GM12878 (cell line): Measurements from ENCODE around the gene EIF2B1. TPM values are rescaled to one million over a fixed set of nuclear protein-coding genes. Genes with fewer than 3 reads are reported as not detected.

Experiments
- ATAC-seq: fragments of 200-7000 bp; cut with Tn5 transposase; 3 replicates; pipeline ENCODE4 v1.9.1; 2020; ENCODE audit warnings: mild to moderate bottlenecking, moderate library complexity
- BruUV-seq: library from RNA; stranded (reverse); fragments of 400-500 nt; replicated peaks from 2 replicates; lab custom pipeline; 2021; lab: Mats Ljungman, UMichigan
- CTCF ChIA-PET: fragments of 300-600 bp; sonication (Branson Sonifier 250); formaldehyde crosslinking; extraction: SDS; loops from one replicate; lab custom pipeline; 2021; ENCODE audit warnings: inconsistent platforms; lab: Yijun Ruan, JAX
- POLR2A ChIA-PET: fragments of 350-600 bp; formaldehyde crosslinking; extraction: SDS; loops from one replicate; lab custom pipeline; 2021; ENCODE audit warnings: inconsistent platforms; lab: Charles Lee
- RAD21 ChIA-PET: fragments of 300-600 bp; sonication (Branson Sonifier 250); formaldehyde crosslinking; loops from one replicate; lab custom pipeline; 2023; ENCODE audit warnings: antibody characterized with exemption; ENCODE audit not compliant: unreplicated experiment; lab: Charles Lee
- SMC1A ChIA-PET: fragments of 300-600 bp; sonication (Branson Sonifier 250); formaldehyde crosslinking; loops from one replicate; lab custom pipeline; 2023; ENCODE audit not compliant: unreplicated experiment, uncharacterized antibody; lab: Charles Lee
- DNase-seq: peaks from one replicate; pipeline ENCODE4 v3.0.0-alpha.2; 2011; ENCODE audit warnings: low read depth, low spot score
- FAIRE-seq: peaks from 3 replicates; lab custom pipeline; 2011; peaks lifted over from hg19 to GRCh38; lab: Jason Lieb, UNC
- H2AFZ ChIP-seq: 2 replicates; pipeline ENCODE4 v1.6.0; 2011; ENCODE audit warnings: low read depth, low read length, control low read depth; ENCODE audit not compliant: control insufficient read depth
- H3K27ac ChIP-seq: 2 replicates; pipeline ENCODE4 v1.5.1; 2011; ENCODE audit warnings: control low read depth; ENCODE audit not compliant: control insufficient read depth, insufficient read depth
- H3K27me3 ChIP-seq, 2 experiments: replicated peaks in 1 of 2; 2 replicates each; pipeline versions ENCODE4 v1.6.0 to v1.6.1; 2011; ENCODE audit warnings: low read length in 1 of 2; ENCODE audit not compliant: control insufficient read depth in 2 of 2, insufficient read depth in 2 of 2
- H3K36me3 ChIP-seq, 2 experiments: 2 replicates each; pipeline ENCODE4 v1.5.1; 2011; ENCODE audit warnings: low read length in 1 of 2; ENCODE audit not compliant: control insufficient read depth in 2 of 2, insufficient read depth in 2 of 2
- H3K4me1 ChIP-seq: 2 replicates; pipeline ENCODE4 v1.6.1; 2011; ENCODE audit warnings: mild to moderate bottlenecking, low read length, moderate library complexity, mixed read lengths; ENCODE audit not compliant: control insufficient read depth, insufficient read depth
- H3K4me2 ChIP-seq: 2 replicates; pipeline ENCODE4 v1.6.0; 2011; ENCODE audit warnings: control low read depth; ENCODE audit not compliant: control insufficient read depth, insufficient read depth
- H3K4me3 ChIP-seq: fragments of 200-600 bp; sonication (generic); 2 replicates; pipeline ENCODE4 v1.5.1; 2016
- H3K79me2 ChIP-seq: 2 replicates; pipeline ENCODE4 v1.6.0; 2011; ENCODE audit warnings: low read length; ENCODE audit not compliant: control insufficient read depth, insufficient read depth
- H3K9ac ChIP-seq: 2 replicates; pipeline ENCODE4 v1.8.0; 2011; ENCODE audit warnings: low read length, control low read depth, mixed read lengths; ENCODE audit not compliant: control insufficient read depth, insufficient read depth
- H3K9me3 ChIP-seq: replicated peaks from 3 replicates; pipeline ENCODE4 v1.5.1; 2011; ENCODE audit warnings: mild to moderate bottlenecking, low read length; ENCODE audit not compliant: control insufficient read depth, insufficient read depth
- H4K20me1 ChIP-seq: 2 replicates; pipeline ENCODE4 v1.6.0; 2011; ENCODE audit not compliant: control insufficient read depth, insufficient read depth
- ASH2L ChIP-seq: fragments of 300-600, 200-600 bp; sonication (generic); IDR thresholded peaks from 2 replicates; pipeline ENCODE4 v1.6.1; 2017; ENCODE audit warnings: low read depth, mild to moderate bottlenecking, borderline replicate concordance
- BRCA1 ChIP-seq: IDR thresholded peaks from 2 replicates; pipeline ENCODE4 v1.6.1; 2011; ENCODE audit warnings: low read depth, low read length, improper control_type of control experiment
- CHD2 ChIP-seq: IDR thresholded peaks from 2 replicates; pipeline ENCODE4 v1.6.1; 2011; ENCODE audit warnings: low read depth, low read length, improper control_type of control experiment, borderline replicate concordance
- EED ChIP-seq: sonication (generic); IDR thresholded peaks from 2 replicates; pipeline ENCODE4 v1.6.1; 2016; ENCODE audit warnings: antibody characterized with exemption, low read depth
- EZH2 ChIP-seq: IDR thresholded peaks from 2 replicates; pipeline ENCODE4 v1.6.1; 2012; ENCODE audit warnings: low read depth, mild to moderate bottlenecking, control low read depth, inconsistent platforms, low read length, borderline replicate concordance; ENCODE audit not compliant: control insufficient read depth
- HCFC1 ChIP-seq: fragments of 150-350 bp; IDR thresholded peaks from 2 replicates; pipeline ENCODE4 v1.6.1; 2014; ENCODE audit warnings: low read length
- KDM1A ChIP-seq: fragments of 200-600 bp; sonication (generic); IDR thresholded peaks from 2 replicates; pipeline ENCODE4 v1.6.1; 2016; ENCODE audit warnings: borderline replicate concordance
- MAX ChIP-seq: IDR thresholded peaks from 2 replicates; pipeline ENCODE4 v1.6.1; 2012; ENCODE audit warnings: low read depth, low read length, improper control_type of control experiment
- NFXL1 ChIP-seq: fragments of 450-650 bp; IDR thresholded peaks from 2 replicates; pipeline ENCODE4 v1.6.1; 2017; ENCODE audit warnings: antibody characterized with exemption, mild to moderate bottlenecking, borderline replicate concordance
- NFYB ChIP-seq: IDR thresholded peaks from 2 replicates; pipeline ENCODE4 v1.6.1; 2011; ENCODE audit warnings: low read depth, mild to moderate bottlenecking, low read length, improper control_type of control experiment, moderate library complexity; ENCODE audit not compliant: insufficient read depth
- POLR2AphosphoS5 ChIP-seq: IDR thresholded peaks from 2 replicates; pipeline ENCODE4 v1.6.1; 2011; ENCODE audit warnings: mild to moderate bottlenecking, low read length, inconsistent platforms
- TAF1 ChIP-seq: IDR thresholded peaks from 2 replicates; pipeline ENCODE4 v1.6.1; 2011; ENCODE audit warnings: mild to moderate bottlenecking, low read depth, low read length, borderline replicate concordance
- YY1 ChIP-seq: IDR thresholded peaks from 2 replicates; pipeline ENCODE4 v1.6.1; 2011; ENCODE audit warnings: low read depth, mild to moderate bottlenecking, low read length
- ZNF207 ChIP-seq: fragments of 450-650 bp; IDR thresholded peaks from 2 replicates; pipeline ENCODE4 v1.6.1; 2014; ENCODE audit warnings: antibody characterized with exemption, mild to moderate bottlenecking, borderline replicate concordance
- WGBS: methylation state at CpG from one replicate; pipeline ENCODE4 v1.1.6; 2016; ENCODE audit warnings: low lambda C conversion rate; ENCODE audit not compliant: insufficient replicate concordance, insufficient coverage; ENCODE audit errors: missing lambda C conversion rate; 5-methylcytosine and 5-hydroxymethylcytosine counted together
- in situ Hi-C: fragments of 300-500 bp; cut with MboI; formaldehyde crosslinking; loops from 9 replicates; pipeline ENCODE4 v1.14.3; 2018; ENCODE audit warnings: mixed read lengths
- intact Hi-C: fragments of 100-400 bp; cut with micrococcal nuclease; formaldehyde crosslinking; loops from one replicate; pipeline ENCODE4 v1.14.2; 2022; ENCODE audit not compliant: unreplicated experiment
- polyA plus RNA-seq, 11 experiments: library from polyadenylated mRNA; depleted of rRNA in 4 of 11; unstranded in 6 of 11; stranded (reverse) in 5 of 11; fragments of >200 nt; fragmentation: Nextera tagmentation in 4 of 11; fragmentation: Illumina TruSeq in 1 of 11; extraction: Ambion mirVana in 4 of 11; extraction: Trizol in 1 of 11; gene quantifications; 1 replicate in 1 of 11; 2 replicates in 10 of 11; pipeline versions ENCODE4 v1.2.1 to v1.2.3, GENCODE V29; 2011 to 2016; ENCODE audit warnings: inconsistent platforms in 2 of 11, missing spikeins in 2 of 11, low read depth in 1 of 11
- total RNA-seq, 4 experiments: library from RNA; depleted of rRNA in 3 of 4; stranded (reverse); fragments of >200 nt in 3 of 4; fragmentation: Illumina TruSeq in 1 of 4; extraction: Trizol in 1 of 4; gene quantifications; 2 replicates each; pipeline versions ENCODE4 v1.2.1 to v1.2.3, GENCODE V29; 2013 to 2021
- TF ChIP-seq, protein P1 (sequence below): IDR thresholded peaks from 2 replicates; pipeline ENCODE4 v1.6.1; 2012; ENCODE audit warnings: low read length, inconsistent platforms
- TF ChIP-seq, protein P2 (sequence below): IDR thresholded peaks from 2 replicates; pipeline ENCODE4 v1.6.1; 2011; ENCODE audit warnings: low read depth, low read length, improper control_type of control experiment, borderline replicate concordance
- TF ChIP-seq, protein P3 (sequence below): fragments of 150-350 bp; IDR thresholded peaks from 2 replicates; pipeline ENCODE4 v1.6.1; 2014; ENCODE audit warnings: mild to moderate bottlenecking, low read depth, low read length
- TF ChIP-seq, protein P4 (sequence below): fragments of 450-650 bp; IDR thresholded peaks from 2 replicates; pipeline ENCODE4 v1.6.1; 2016; ENCODE audit warnings: mild to moderate bottlenecking

EIF2B1 gene
- total and polyA plus RNA-seq, 10 of the 15 experiments (the other 5 are each of a cell fraction or from before 2014, with no cell fraction given) = 17.6 to 131 (median 49.1) TPM

DNA sequence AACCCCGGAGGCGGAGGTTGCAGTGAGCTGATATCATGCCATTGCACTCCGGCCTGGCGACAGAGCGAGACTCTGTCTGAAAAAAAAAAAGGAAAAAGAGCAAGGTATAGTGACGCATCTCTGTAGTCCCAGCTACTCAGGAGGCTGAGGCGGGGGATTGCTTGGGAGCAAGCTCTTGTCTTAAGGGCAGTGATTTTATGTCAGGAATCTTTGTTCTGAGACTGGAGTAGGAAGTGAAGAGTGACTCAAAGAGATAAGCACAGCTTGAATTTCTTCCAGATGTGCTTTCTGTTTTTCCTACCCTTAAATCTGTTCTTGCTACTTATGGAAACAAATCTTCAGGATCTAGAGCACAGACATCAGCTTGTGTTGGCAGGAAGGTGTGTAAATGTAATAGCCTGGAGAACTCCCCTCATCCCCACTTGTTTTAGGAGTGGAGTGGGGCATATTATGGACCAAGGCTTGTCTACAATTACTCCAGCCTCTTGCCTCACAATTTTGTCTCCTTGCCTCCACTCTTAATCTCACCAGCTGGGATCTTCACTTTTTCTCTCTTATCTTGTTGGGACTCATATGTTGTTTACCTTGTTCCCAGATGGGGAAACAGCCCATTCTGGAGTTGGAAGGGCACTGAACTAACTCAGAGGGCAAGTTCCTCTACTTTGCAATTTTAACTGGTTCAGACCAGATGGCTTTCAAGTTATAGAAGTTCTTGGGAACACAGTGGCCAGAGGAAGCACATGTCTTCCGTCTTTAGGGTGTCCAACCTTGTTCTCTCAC lies 41.6 kb downstream of the EIF2B1 start:
- H4K20me1 ChIP-seq = no peaks in the 10 kb centered on the region; the same call in 1 of the 2 replicates
- ChIA-PET CTCF (interaction anchor here (1.2 to 1.6 kb wide), 3 partner anchors 10 to 29 kb away, joined by 3 to 8 read pairs (median 4); no protein-coding TSS in a partner anchor), POLR2A (interaction anchor here (0.5 kb wide), 1 partner anchor 120 kb away, joined by 3 read pairs; the partner anchor contains the start of gene ATP6V0A2), RAD21 (no interaction called here), SMC1A (interaction anchor here (0.6 to 1.5 kb wide), 3 partner anchors 251 to 786 kb away, joined by 3 to 5 read pairs (median 3); no protein-coding TSS in a partner anchor)
- H3K4me3 ChIP-seq = no peak overlapping the region
- no peaks in the 10 kb centered on the region for H3K9me3 ChIP-seq
- H3K9ac ChIP-seq = no peak overlapping the region
- peaks cover 34% of the 10 kb centered on the region for H3K79me2 ChIP-seq
- no peak overlapping the region for H3K27ac ChIP-seq
- 84% methylated on average over 6 of the region's 8 CpGs for WGBS
- no TSS peak for BruUV-seq
- H3K36me3 ChIP-seq = peaks cover 8 to 27% of the 10 kb centered on the region in 2 experiments
- DNase-seq (no peak), FAIRE-seq (no peak), ATAC-seq (no peak)
- H3K27me3 ChIP-seq = no peaks in the 10 kb centered on the region
- in situ Hi-C loops (no loop called here), intact Hi-C loops (no loop called here)
- TF ChIP-seq ZNF207 (no peak), TAF1 (no peak), YY1 (no peak), ASH2L (no peak), KDM1A (no peak), NFXL1 (no peak), POLR2AphosphoS5 (no peak), BRCA1 (no peak), EED (no peak), MAX (no peak), EZH2 (no peak), CHD2 (no peak), HCFC1 (no peak), NFYB (no peak)
- TF ChIP-seq, protein P1, sequence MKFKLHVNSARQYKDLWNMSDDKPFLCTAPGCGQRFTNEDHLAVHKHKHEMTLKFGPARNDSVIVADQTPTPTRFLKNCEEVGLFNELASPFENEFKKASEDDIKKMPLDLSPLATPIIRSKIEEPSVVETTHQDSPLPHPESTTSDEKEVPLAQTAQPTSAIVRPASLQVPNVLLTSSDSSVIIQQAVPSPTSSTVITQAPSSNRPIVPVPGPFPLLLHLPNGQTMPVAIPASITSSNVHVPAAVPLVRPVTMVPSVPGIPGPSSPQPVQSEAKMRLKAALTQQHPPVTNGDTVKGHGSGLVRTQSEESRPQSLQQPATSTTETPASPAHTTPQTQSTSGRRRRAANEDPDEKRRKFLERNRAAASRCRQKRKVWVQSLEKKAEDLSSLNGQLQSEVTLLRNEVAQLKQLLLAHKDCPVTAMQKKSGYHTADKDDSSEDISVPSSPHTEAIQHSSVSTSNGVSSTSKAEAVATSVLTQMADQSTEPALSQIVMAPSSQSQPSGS = no peak
- TF ChIP-seq, protein P2, sequence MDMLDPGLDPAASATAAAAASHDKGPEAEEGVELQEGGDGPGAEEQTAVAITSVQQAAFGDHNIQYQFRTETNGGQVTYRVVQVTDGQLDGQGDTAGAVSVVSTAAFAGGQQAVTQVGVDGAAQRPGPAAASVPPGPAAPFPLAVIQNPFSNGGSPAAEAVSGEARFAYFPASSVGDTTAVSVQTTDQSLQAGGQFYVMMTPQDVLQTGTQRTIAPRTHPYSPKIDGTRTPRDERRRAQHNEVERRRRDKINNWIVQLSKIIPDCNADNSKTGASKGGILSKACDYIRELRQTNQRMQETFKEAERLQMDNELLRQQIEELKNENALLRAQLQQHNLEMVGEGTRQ = no peak
- TF ChIP-seq, protein P3, sequence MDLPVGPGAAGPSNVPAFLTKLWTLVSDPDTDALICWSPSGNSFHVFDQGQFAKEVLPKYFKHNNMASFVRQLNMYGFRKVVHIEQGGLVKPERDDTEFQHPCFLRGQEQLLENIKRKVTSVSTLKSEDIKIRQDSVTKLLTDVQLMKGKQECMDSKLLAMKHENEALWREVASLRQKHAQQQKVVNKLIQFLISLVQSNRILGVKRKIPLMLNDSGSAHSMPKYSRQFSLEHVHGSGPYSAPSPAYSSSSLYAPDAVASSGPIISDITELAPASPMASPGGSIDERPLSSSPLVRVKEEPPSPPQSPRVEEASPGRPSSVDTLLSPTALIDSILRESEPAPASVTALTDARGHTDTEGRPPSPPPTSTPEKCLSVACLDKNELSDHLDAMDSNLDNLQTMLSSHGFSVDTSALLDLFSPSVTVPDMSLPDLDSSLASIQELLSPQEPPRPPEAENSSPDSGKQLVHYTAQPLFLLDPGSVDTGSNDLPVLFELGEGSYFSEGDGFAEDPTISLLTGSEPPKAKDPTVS = no peak
- TF ChIP-seq, protein P4, sequence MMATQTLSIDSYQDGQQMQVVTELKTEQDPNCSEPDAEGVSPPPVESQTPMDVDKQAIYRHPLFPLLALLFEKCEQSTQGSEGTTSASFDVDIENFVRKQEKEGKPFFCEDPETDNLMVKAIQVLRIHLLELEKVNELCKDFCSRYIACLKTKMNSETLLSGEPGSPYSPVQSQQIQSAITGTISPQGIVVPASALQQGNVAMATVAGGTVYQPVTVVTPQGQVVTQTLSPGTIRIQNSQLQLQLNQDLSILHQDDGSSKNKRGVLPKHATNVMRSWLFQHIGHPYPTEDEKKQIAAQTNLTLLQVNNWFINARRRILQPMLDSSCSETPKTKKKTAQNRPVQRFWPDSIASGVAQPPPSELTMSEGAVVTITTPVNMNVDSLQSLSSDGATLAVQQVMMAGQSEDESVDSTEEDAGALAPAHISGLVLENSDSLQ = no peak
- H3K4me2 ChIP-seq = no peak overlapping the region
- peaks cover 3% of the 10 kb centered on the region; the same call in 1 of the 2 replicates for H3K4me1 ChIP-seq
- H2AFZ ChIP-seq = no peak overlapping the region
